Activated T-cell treated with anti-CD3 and anti-CD28 coated beads, Interleukin-2, amount 50 U/mL, for 24 hours (primary cell): ENCODE measurements around the gene ZNF835.

Source experiments
- DNase-seq: peaks from one replicate; pipeline ENCODE4 v3.0.0-alpha.2; 2020
- H3K27ac Mint-ChIP-seq: 2 replicates; pipeline ENCODE4 v1.8.0; 2020; ENCODE audit warnings: mild to moderate bottlenecking, mixed read lengths
- H3K27me3 Mint-ChIP-seq: 2 replicates; pipeline ENCODE4 v1.8.0; 2020; ENCODE audit warnings: mixed read lengths
- H3K36me3 Mint-ChIP-seq: 2 replicates; pipeline ENCODE4 v1.8.0; 2020; ENCODE audit warnings: low read depth, mixed read lengths
- H3K4me1 Mint-ChIP-seq: 2 replicates; pipeline ENCODE4 v1.8.0; 2020; ENCODE audit warnings: low read depth, mixed read lengths
- H3K4me3 Mint-ChIP-seq: 2 replicates; pipeline ENCODE4 v1.8.0; 2020; ENCODE audit warnings: mild to moderate bottlenecking, moderate library complexity, mixed read lengths
- H3K9me3 Mint-ChIP-seq: 2 replicates; pipeline ENCODE4 v1.8.0; 2020; ENCODE audit warnings: mixed read lengths

Gene ZNF835

GRCh38 chr19:56671613-56671994, at the start of gene ZNF835:
Gene ZNF835 (minus strand): TSS chr19:56671757. CDS start chr19:56665198, 6,559 bp downstream.
- peak; percentile 87 for DNase-seq
- H3K4me3 Mint-ChIP-seq, result peak within 1 kb of the TSS; percentile 84
- H3K27ac Mint-ChIP-seq, result peak within 1 kb of the TSS; percentile 85
- peaks cover 2% of the 10 kb centered on the region for H3K27me3 Mint-ChIP-seq
- peaks cover 15% of the 10 kb centered on the region for H3K9me3 Mint-ChIP-seq
- H3K4me1 Mint-ChIP-seq, result peaks cover 11% of the 10 kb centered on the region
- peaks cover 31% of the 10 kb centered on the region for H3K36me3 Mint-ChIP-seq

- H3K36me3 Mint-ChIP-seq, result peaks cover 6% of the 10 kb centered on the region
- no peaks in the 10 kb centered on the region for H3K27me3 Mint-ChIP-seq
- peaks cover 49% of the 10 kb centered on the region for H3K9me3 Mint-ChIP-seq
- DNase-seq, result no peak
- no peak overlapping the region for H3K4me3 Mint-ChIP-seq
- H3K27ac Mint-ChIP-seq, result no peak overlapping the region
- H3K4me1 Mint-ChIP-seq, result no peaks in the 10 kb centered on the region
These were observed 48.7 kb upstream of the ZNF835 start for GRCh38 chr19:56720281-56720680.

DNA sequence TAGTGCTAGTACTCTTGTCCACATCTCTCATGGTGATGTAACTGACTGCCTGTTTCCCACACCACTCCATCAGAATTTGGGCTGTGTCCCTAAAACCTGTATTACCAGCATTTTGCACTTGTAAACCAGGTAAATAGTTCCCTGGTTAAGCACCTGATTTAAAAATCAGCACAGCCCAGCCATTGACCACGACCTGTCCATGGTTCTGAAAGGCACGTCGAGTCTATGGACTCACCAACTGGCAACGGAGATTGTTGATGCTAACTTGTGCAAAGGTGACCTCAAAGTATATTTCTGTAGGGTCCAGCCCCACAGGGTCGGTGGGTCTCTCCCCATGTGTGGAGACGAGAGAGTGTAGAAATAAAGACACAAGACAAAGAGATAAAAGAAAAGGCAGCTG, 46.7 kb upstream of the ZNF835 start:
- DNase-seq, result no peak
- Mint-ChIP-seq H3K36me3 (peaks cover 10% of the 10 kb centered on the region), H3K4me1 (no peaks in the 10 kb centered on the region), H3K27ac (no peak overlapping the region), H3K27me3 (no peaks in the 10 kb centered on the region), H3K9me3 (peaks cover 43% of the 10 kb centered on the region), H3K4me3 (no peak overlapping the region)

GRCh38 chr19:56712611-56713276, 41.2 kb upstream of the ZNF835 start:
- Mint-ChIP-seq H3K36me3 (peaks cover 12% of the 10 kb centered on the region), H3K9me3 (peaks cover 39% of the 10 kb centered on the region), H3K4me3 (no peak overlapping the region), H3K27me3 (no peaks in the 10 kb centered on the region), H3K27ac (no peak overlapping the region), H3K4me1 (no peaks in the 10 kb centered on the region)
- DNase-seq, result no peak

- H3K27me3 Mint-ChIP-seq, result no peaks in the 10 kb centered on the region
- no peak overlapping the region for H3K27ac Mint-ChIP-seq
- peaks cover 8% of the 10 kb centered on the region for H3K36me3 Mint-ChIP-seq
- H3K9me3 Mint-ChIP-seq, result peaks cover 41% of the 10 kb centered on the region
- no peak overlapping the region for H3K4me3 Mint-ChIP-seq
- no peaks in the 10 kb centered on the region for H3K4me1 Mint-ChIP-seq
- no peak for DNase-seq
These were observed 38.9 kb upstream of the ZNF835 start for GRCh38 chr19:56710437-56710836.

- Mint-ChIP-seq H3K27me3 (no peaks in the 10 kb centered on the region), H3K4me3 (no peak overlapping the region), H3K4me1 (no peaks in the 10 kb centered on the region), H3K36me3 (peaks cover 5% of the 10 kb centered on the region), H3K9me3 (peaks cover 48% of the 10 kb centered on the region), H3K27ac (no peak overlapping the region)
- no peak for DNase-seq
These were observed 36.3 kb upstream of the ZNF835 start for GRCh38 chr19:56707821-56708220.

DNA sequence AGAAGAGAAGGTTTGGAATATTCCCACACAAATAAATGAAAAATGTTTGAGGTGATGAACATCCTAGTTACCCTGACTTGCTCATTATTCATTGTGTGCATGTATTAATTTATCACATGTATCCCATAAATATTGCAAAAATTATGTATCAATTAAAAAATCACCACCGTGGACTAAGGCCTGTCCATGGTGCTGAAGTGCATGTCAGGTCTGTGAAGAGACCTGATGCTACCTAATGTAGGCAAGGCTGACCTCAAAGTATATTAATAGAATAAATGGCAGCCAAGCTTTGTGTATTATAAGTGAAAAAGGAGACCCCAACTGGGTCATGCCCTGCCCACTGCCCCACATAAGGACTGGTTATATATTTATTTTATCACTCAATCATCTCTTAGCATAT, 34.4 kb upstream of the ZNF835 start:
- DNase-seq, result no peak
- Mint-ChIP-seq H3K36me3 (peaks cover 10% of the 10 kb centered on the region), H3K27me3 (no peaks in the 10 kb centered on the region), H3K4me3 (no peak overlapping the region), H3K9me3 (peaks cover 46% of the 10 kb centered on the region), H3K4me1 (no peaks in the 10 kb centered on the region), H3K27ac (no peak overlapping the region)

GRCh38 chr19:56701895-56702294, 30.3 kb upstream of the ZNF835 start:
- no peaks in the 10 kb centered on the region for H3K27me3 Mint-ChIP-seq

DNA sequence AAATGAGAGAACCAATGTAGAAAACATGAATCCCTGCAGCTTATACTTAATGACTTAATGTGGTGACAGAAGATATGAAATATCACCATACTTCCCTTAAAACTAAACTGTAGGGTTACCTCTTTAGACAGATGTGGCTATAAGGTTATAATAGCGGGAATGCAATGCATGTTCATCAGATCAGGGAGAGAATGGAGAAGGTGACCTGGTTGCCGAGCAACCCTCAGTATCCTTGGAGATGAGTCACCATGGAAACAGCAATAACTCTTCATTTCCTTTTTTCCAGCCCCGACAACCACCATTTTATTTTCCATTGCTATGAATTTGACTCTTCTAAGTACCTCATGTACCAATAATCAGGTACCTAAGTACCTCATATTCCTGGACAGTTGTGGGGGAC, 28.0 kb upstream of the ZNF835 start:
- no peak overlapping the region for H3K4me3 Mint-ChIP-seq
- H3K4me1 Mint-ChIP-seq, result no peaks in the 10 kb centered on the region
- H3K27ac Mint-ChIP-seq, result no peak overlapping the region
- no peaks in the 10 kb centered on the region for H3K27me3 Mint-ChIP-seq
- no peak for DNase-seq
- peaks cover 15% of the 10 kb centered on the region for H3K36me3 Mint-ChIP-seq
- H3K9me3 Mint-ChIP-seq, result peaks cover 45% of the 10 kb centered on the region

More at GRCh38 chr19:56701895-56702294, 30.3 kb upstream of the ZNF835 start:
- H3K4me3 Mint-ChIP-seq, result no peak overlapping the region
- H3K27ac Mint-ChIP-seq, result no peak overlapping the region
- peaks cover 15% of the 10 kb centered on the region for H3K36me3 Mint-ChIP-seq
- DNase-seq, result no peak
- no peaks in the 10 kb centered on the region for H3K4me1 Mint-ChIP-seq
- H3K9me3 Mint-ChIP-seq, result peaks cover 49% of the 10 kb centered on the region

- no peak overlapping the region for H3K27ac Mint-ChIP-seq
- no peak for DNase-seq
- no peaks in the 10 kb centered on the region for H3K4me1 Mint-ChIP-seq
- peaks cover 38% of the 10 kb centered on the region for H3K9me3 Mint-ChIP-seq
- H3K4me3 Mint-ChIP-seq, result no peak overlapping the region
- no peaks in the 10 kb centered on the region for H3K27me3 Mint-ChIP-seq
- H3K36me3 Mint-ChIP-seq, result peaks cover 16% of the 10 kb centered on the region
These were observed 20.8 kb upstream of the ZNF835 start for GRCh38 chr19:56692206-56692895.

DNA sequence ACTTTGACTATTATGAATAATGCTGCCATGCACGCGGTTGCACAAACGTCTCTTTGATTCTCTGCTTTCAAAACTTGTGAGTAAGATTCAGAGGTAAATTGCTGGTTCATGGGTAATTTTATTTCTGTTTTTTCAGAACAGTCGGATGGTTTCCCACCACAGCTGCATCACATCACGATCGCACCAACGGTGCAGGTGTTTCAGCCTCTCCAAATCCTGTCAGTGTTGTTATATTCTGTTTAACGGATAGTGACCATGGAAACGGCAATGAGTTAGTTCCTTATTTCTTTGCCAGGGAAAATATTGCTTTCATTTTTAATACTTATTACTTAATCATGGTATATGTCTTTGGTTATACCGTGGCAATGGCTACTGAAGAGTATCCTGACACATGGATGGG, 19.1 kb upstream of the ZNF835 start:
- Mint-ChIP-seq H3K4me1 (no peaks in the 10 kb centered on the region), H3K27me3 (no peaks in the 10 kb centered on the region), H3K36me3 (peaks cover 21% of the 10 kb centered on the region), H3K9me3 (peaks cover 45% of the 10 kb centered on the region), H3K4me3 (no peak overlapping the region), H3K27ac (no peak overlapping the region)
- no peak for DNase-seq

- Mint-ChIP-seq H3K36me3 (peaks cover 32% of the 10 kb centered on the region), H3K4me3 (no peak overlapping the region), H3K9me3 (peaks cover 47% of the 10 kb centered on the region), H3K4me1 (no peaks in the 10 kb centered on the region), H3K27me3 (no peaks in the 10 kb centered on the region), H3K27ac (no peak overlapping the region)
- DNase-seq, result no peak
These were observed 17.6 kb upstream of the ZNF835 start for GRCh38 chr19:56689198-56689597.

DNA sequence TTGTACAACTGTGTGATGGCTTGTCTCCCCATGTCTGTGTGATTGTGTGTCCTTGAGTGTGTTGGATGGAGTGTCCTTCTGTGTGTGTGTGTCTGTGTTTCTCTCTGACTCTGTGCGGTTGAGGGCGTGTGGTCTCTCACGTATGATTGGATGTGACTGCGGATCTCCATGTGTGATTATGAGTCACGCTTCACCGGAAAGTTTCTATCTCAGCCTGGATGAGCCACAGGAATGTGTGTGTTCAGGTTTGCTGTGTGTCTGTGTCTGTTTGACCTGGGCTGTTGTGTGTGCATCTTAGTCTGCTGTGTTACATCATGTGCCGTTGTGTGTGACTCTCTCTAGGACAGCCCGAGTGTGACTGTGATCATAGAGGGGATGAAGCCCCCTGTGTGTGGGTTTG, 15.5 kb upstream of the ZNF835 start:
- H3K9me3 Mint-ChIP-seq, result peaks cover 34% of the 10 kb centered on the region
- no peak overlapping the region for H3K27ac Mint-ChIP-seq
- H3K4me1 Mint-ChIP-seq, result no peaks in the 10 kb centered on the region
- H3K36me3 Mint-ChIP-seq, result peaks cover 27% of the 10 kb centered on the region
- DNase-seq, result no peak
- H3K27me3 Mint-ChIP-seq, result no peaks in the 10 kb centered on the region
- no peak overlapping the region for H3K4me3 Mint-ChIP-seq

GRCh38 chr19:56683116-56683515, 11.6 kb upstream of the ZNF835 start:
- H3K36me3 Mint-ChIP-seq, result peaks cover 22% of the 10 kb centered on the region
- no peaks in the 10 kb centered on the region for H3K27me3 Mint-ChIP-seq
- no peak for DNase-seq
- H3K9me3 Mint-ChIP-seq, result peaks cover 38% of the 10 kb centered on the region
- H3K4me3 Mint-ChIP-seq, result no peak overlapping the region
- no peaks in the 10 kb centered on the region for H3K4me1 Mint-ChIP-seq
- no peak overlapping the region for H3K27ac Mint-ChIP-seq

DNA sequence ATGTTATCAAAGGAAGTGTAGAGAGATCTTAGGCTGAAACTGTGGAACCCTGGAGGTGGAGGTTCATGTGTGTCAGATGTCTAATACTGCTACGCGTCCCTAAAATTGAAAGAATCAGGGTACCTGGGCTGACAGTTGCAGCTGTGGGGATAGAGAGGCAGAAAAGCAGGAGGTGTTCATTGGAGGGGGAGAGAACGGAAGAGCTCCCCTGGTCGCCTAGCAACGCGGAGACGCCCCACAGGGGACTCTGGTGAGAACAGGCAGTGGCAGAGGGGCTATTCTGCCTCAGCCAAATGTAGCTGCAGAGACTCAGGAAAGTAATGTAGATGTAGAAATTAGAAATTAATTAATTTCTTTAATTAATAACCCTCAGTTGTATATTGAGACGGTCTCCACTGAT, 10.1 kb upstream of the ZNF835 start:
- Mint-ChIP-seq H3K27me3 (no peaks in the 10 kb centered on the region), H3K4me1 (no peaks in the 10 kb centered on the region), H3K4me3 (no peak overlapping the region), H3K9me3 (peaks cover 41% of the 10 kb centered on the region), H3K27ac (no peak overlapping the region), H3K36me3 (peaks cover 20% of the 10 kb centered on the region)
- DNase-seq, result no peak
